Measurements from ENCODE around the gene SLC39A10.

Gene SLC39A10

DNA sequence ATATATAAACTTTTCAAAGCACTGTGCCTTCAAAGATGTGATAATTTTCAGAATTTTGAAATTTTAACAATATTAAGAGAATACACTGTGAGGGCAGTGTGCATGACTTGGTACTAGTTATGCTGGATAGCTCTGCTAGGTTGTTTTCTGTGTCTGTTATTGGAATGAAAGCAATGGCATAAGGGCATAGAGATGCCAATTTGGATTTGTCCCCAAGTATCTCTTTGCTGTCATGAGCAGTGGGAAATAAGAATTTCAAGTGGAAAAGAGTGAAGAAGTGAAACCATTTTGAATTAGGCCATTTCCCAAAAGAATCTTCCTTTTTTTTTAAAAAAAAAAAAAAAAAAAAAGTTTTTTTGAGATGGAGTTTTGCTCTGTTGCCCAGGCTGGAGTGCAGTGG lies 76.8 kb downstream of the SLC39A10 start:
- no peak for DNase-seq

DNA sequence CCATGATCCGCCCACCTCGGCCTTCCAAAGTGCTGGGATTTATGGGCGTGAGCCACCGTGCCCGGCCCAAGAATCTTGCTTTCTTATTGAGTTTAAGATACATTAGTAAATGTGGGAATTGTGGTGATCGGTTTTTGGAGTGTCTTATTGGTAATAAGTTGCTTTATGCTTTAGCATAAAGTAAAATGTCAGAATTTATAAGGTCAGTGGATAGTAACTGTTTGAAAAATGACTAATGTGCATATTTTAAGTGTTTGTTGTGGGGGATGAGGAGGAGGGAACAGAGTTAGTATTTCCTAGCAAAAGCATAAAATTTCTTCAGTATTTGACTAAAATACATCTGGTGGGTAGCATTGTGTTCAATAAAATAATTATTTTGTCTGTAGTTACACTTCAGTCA lies 77.4 kb downstream of the SLC39A10 start:
- DNase-seq = no peak

DNA sequence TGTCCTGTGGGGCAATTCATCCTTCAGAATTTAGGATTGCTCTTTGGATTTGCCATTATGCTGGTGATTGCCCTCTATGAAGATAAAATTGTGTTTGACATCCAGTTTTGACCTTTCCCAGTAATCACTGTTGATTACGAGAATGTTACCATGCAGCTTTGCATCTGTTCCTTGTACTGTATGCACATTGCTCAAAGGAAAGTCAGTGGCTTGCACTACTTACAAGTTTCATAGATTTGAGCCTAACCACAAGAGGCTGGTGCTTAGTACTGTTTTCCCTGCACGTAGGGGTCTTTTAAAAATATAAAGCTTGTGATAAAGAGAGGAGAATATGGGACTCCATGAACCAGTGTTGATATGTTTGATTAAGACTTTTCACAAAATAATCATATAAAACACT lies 77.9 kb downstream of the SLC39A10 start:
- no peak for DNase-seq

DNA sequence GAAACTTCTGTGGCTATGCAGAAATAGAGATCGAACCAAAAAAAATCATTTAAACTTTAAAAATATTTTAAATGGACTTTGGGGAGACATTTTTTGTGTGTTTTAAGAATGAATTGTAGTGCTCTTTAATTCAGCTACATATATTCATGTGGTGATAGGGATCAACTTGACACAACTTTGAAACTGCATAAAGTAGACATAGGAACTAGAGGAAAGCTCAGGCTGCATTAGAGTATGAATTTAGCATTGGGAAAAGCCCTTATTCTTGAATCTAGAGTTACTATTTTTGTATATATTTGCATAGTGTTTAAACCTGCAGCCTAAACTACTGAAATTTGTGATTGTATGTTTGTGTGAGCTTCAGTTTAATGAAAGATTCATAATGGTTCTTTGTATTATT lies 78.3 kb downstream of the SLC39A10 start:
- DNase-seq = no peak

DNA sequence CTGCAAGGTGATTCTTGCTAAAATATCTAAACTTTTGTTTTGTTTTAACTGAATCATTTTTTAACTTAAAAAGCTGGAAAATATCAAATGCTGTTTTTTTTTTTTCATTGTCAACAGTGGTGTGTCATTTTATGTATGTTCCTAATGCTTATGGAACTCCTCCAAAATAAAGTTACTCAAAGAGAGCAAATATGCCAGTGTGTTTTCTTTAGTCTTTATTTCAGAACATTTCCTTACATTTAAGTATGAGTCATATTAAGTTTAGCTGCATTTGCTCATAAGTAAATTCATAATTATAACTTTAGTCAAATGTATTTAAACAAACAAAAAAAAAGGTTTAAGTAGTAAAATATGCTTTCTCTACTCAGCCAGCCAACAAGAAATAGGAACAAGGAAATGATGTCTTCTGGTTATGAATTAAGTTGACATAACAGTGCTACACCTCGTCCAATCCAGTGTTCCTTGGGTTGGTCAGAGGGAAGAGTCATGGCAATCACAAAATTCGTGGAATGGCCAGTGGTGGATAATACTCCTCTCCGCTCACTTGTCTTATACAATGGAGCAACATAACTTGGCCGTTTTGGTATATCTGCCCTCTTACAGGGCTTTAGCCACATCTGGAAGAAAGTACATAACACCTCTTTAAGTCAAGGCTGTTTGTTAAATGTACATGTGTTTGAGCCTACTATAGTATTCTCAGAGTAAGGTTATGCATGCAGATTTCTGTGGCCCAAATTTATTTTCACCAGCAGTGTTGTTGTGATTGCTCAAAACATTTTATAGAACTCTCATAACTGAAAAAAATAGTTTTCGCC lies 80.7 kb downstream of the SLC39A10 start:
- no peak for DNase-seq

DNA sequence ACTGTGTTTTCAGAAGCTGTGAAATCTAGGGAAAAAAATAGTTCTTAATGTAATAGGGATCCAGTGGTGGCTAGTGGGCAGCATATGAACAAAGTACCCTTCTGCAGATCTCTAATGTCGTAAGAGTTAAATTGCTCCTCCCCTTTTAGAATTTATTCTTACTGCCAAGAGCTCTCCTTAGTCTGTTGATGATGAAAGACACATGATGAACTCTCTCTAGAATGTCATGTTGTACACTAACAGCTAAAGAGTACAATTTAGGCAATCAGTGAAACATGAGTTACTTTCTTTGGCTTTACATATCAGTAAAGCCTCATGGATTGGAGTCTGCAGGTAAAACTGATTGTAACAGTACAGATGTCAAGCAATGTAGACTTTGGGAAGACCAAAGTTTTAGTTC lies 84.2 kb downstream of the SLC39A10 start:
- no peak for DNase-seq

DNA sequence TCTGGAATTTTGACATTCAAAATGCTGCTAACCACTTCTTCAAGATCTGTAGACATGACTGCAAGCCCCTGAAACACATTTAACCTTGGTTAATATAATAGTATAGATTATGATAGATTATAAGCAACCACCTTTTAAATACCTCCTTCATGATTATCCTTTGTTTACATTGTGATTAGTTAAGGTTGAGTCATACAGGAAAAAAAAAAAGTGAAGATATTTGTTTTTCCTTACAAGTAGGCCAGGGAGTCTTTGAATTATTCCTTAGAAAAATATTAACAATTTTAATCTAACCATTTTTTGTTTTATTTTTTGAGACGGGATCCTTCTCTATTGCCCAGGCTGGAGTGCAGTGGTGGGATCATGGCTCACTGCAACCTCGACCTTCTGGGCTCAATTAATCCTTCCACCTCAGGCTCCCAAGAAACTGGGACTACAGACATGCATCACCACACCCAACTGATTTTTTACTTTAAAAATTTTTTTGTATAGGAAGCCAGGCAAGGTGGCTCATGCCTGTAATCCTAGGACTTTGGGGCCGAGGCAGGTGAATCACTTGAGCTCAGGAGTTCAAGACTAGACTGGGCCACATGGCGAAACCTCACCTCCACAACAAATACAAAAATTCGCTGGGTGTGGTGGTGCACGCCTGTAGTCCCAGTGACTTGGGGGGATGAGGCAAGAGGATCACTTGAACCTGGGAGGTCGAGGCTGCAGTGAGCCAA lies 99.4 kb downstream of the SLC39A10 start:
- no peak for DNase-seq

DNA sequence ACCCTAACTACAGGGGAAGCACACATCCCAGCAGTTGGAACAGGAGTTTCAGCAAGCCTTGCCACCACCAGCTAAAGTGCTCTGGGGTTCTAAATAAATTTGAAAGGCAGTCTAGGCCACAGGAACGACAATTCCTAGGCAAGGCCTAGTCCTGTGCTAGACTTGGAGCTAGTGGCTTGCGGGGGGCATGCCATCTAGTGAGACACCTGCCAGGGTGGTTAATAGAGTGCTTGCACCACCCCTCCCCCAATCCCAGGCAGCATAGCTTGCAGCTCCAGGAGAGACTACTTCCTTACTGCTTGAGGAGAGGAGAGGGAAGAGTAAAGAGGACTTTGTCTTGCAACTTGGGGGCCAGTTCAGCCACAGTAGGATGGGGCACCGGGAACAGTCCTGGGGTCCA lies 101.8 kb downstream of the SLC39A10 start:
- DNase-seq = no peak

DNA sequence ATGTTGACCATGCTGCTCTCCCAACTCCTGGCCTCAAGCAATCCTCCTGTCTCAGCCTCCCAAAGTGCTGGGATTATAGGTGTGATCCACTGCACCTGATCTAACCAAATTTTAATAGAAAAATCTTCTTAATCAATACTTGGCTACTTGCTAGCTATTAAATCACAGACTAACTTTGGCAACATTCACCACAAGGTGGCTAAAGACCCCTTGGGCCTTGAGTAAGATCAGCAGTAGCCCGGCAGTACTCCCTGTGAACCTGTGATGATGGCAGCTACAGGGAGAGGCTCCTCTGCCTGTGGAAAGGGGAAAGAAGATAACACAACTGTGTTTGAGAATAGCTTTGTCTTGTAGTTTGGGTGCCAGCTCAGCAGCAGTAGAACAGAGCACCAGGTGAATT lies 102.9 kb downstream of the SLC39A10 start:
- DNase-seq = no peak

DNA sequence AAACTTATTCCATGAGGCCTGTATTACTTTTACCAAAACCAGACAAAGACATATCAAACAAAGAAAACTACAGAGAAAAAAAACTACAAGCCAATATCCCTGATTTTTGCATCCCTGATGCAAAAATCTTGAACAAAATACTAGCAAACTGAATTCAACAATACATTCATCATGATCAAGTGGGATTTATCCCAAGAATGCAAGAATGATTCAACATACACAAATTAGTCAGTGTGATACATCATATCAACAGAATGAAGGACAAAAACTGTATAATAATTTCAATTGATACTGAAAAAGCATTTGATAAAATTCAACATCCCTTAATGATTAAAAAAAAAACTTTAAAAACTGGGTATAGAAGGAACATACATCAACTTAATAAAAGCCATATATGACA lies 106.8 kb downstream of the SLC39A10 start:
- DNase-seq = no peak

DNA sequence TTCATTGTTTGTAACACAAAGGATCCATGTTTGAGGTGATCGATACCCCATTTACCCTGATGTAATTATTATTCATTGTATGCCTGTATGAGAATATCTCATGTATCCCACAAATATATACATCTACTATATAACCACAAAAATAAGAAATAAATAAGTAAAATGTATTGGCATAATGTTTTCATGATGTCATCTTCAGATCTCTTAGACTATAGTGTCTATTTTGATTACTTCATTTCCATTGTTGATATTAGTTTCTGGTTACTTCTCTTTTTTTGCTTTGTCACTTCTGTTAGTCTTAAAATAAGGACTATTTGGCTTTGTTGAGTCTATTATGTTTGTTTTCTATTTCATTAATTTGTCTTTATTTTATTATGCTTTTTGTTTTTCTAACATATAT lies 109.7 kb downstream of the SLC39A10 start:
- no peak for DNase-seq

DNA sequence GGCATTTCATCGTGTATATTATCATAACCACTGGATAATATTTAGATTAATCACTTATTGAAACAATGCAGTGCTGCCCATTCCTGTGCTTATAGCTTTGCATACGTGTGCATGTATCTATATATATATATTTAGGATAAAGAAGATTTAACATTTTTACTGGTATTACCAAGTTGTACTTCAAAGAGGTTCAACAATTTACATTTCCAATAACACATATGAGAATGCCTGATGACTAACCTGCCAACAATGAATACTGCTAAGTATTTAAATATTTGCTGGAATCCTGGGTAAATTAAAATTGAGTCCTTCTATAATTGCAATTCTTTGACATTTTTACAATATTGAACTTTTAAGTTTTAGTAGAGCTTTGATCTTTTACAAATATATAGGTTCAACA lies 111.4 kb downstream of the SLC39A10 start:
- no peak for DNase-seq

DNA sequence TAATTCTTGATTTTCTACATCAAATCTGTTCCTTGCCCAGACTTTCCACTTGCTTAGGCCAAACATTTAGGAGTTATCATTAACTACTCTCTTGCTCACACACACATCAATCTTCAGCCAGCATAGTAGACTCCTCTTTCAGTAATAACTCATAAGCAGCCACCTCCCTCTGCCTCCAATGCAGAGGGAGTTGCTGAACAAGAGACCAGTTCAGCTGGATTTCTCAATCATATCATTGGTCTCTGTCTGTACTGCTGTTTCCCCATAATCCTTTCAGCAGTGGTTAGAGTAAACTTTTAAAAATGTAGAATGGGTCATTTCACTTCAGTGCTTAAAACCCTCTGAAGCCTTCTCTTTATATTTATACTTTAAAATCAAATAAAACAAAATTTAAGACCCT lies 112.9 kb downstream of the SLC39A10 start:
- no peak for DNase-seq

DNA sequence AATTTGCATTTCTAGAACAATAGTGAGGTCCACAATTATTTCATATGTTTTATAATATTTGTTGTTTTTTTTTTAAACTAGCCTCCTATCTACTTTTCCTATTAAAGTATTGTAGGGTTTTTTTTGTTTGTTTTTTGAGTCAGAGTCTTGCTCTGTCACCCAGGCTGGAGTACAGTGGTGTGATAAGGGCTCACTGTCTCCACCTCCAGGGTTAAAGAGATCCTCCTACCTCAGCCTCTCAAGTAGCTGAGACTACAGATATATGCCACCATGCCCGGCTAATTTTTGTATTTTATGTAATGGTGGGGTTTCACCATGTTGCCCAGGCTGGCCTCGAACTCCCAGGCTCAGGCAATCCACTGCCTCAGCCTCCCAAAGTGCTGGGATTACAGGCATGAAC lies 122.5 kb downstream of the SLC39A10 start:
- no peak for DNase-seq

DNA sequence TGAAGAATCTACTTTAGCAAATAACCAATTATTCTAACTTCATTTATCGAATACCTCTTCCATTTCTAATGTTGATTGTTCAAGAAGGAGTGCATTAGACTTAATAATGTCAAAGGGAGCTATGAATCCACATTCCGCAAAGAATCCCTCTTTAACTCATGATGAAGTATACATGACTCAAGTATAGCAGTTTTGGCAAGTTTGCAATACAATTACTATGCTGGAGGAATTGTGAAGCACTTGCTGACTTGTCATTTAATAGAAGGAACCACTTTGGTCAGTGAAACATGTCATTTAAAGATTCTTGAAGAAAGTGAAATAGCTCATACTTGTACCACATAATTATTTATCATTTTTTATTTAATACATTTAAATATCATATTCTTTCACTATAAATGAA lies 125.1 kb downstream of the SLC39A10 start:
- DNase-seq = no peak

Data from NCI-H524 (cell line).